Measurements from ENCODE around the gene FERMT2.

- TF ChIP-seq, protein P1, sequence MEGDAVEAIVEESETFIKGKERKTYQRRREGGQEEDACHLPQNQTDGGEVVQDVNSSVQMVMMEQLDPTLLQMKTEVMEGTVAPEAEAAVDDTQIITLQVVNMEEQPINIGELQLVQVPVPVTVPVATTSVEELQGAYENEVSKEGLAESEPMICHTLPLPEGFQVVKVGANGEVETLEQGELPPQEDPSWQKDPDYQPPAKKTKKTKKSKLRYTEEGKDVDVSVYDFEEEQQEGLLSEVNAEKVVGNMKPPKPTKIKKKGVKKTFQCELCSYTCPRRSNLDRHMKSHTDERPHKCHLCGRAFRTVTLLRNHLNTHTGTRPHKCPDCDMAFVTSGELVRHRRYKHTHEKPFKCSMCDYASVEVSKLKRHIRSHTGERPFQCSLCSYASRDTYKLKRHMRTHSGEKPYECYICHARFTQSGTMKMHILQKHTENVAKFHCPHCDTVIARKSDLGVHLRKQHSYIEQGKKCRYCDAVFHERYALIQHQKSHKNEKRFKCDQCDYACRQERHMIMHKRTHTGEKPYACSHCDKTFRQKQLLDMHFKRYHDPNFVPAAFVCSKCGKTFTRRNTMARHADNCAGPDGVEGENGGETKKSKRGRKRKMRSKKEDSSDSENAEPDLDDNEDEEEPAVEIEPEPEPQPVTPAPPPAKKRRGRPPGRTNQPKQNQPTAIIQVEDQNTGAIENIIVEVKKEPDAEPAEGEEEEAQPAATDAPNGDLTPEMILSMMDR (IDR thresholded peaks at IDR 0.05), result no peak
- TF ChIP-seq POLR2AphosphoS5 (IDR thresholded peaks at IDR 0.05; ENCODE audit: low read depth, low read length) (no peak), TCF7L2 (IDR thresholded peaks at IDR 0.05; ENCODE audit: low read depth, low read length) (no peak), SIN3A (IDR thresholded peaks at IDR 0.05; ENCODE audit: borderline replicate concordance, insufficient read depth, low read depth, low read length) (no peak)
Observed at GRCh38 chr14:52934762-52935161, 16.1 kb downstream of the FERMT2 start.
